B cell (primary cell): ENCODE data around the gene WDR33.

Source experiments
- EZH2 ChIP-seq: IDR thresholded peaks from 2 replicates; pipeline ENCODE4 v1.6.1; 2012; ENCODE audit warnings: borderline replicate concordance, low read depth, mild to moderate bottlenecking, moderate library complexity, low read length; ENCODE audit not compliant: insufficient read depth, poor library complexity, severe bottlenecking
- TF ChIP-seq, protein P1 (sequence below): fragments of 200-600 bp; IDR thresholded peaks from one replicate; pipeline ENCODE4 v1.8.0; 2022; ENCODE audit warnings: antibody characterized with exemption, mild to moderate bottlenecking

DNA sequence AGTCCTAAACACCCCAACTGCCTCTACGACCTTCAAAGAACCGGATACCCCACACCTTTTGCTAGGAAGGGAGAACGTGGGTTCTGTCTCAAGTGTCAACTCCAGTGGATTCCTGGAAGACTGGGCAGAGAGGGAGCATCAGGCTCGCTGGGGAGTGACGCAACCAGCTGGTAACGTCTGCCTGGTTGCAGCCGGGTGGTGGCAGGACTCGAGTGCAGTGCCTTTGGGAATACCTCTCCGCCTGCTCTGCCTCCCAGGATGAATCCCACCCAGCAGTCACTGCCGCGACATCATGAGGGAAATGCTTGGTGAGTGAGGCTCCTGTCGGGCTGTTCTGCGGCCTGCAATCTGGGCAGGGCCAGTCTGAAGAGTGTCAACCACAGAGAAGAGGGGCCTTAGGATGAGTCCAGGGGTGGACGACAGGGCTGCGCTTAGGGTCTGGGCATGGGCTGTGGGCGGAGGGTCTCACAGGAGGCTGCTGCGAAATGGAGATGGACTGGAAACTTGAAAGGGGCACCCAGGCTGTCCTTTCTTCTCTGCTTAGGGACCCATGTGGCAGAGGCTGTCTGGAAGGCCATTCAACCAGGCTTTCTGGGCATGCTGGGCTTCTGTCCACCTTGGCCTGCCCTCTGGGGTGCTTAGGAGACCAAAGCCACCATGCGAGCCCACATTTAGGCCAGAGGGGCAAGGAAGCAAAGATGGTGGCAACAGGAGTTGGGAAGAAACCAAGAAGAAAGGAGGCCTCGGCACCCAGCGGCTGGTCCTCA, 152.1 kb downstream of the WDR33 start:
- TF ChIP-seq, protein P1, sequence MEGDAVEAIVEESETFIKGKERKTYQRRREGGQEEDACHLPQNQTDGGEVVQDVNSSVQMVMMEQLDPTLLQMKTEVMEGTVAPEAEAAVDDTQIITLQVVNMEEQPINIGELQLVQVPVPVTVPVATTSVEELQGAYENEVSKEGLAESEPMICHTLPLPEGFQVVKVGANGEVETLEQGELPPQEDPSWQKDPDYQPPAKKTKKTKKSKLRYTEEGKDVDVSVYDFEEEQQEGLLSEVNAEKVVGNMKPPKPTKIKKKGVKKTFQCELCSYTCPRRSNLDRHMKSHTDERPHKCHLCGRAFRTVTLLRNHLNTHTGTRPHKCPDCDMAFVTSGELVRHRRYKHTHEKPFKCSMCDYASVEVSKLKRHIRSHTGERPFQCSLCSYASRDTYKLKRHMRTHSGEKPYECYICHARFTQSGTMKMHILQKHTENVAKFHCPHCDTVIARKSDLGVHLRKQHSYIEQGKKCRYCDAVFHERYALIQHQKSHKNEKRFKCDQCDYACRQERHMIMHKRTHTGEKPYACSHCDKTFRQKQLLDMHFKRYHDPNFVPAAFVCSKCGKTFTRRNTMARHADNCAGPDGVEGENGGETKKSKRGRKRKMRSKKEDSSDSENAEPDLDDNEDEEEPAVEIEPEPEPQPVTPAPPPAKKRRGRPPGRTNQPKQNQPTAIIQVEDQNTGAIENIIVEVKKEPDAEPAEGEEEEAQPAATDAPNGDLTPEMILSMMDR = no peak
- TF ChIP-seq EZH2 = no peak
